Adrenal gland (tissue), 5 donors: Measurements from ENCODE around the gene CIBAR2.

Source experiments
- POLR2A ChIP-seq, 2 donors: fragments of 450-650 bp; IDR thresholded peaks; one replicate each; pipeline ENCODE4 v1.6.1; 2017; ENCODE audit warnings: antibody characterized with exemption in 2 of 2, mild to moderate bottlenecking in 2 of 2, moderate library complexity in 1 of 2
- TF ChIP-seq, protein P1 (sequence below), 6 experiments: fragments of 450-650 bp in 4 of 6; fragments of 200-600 bp in 2 of 6; sonication (generic) in 1 of 6; IDR thresholded peaks; 1 replicate in 5 of 6; 2 replicates in 1 of 6; pipeline versions ENCODE4 v1.5.1 to v1.8.0; 2016 to 2021; ENCODE audit warnings: antibody characterized with exemption in 6 of 6, mild to moderate bottlenecking in 2 of 6, moderate library complexity in 1 of 6
- donor health status: DM: no; HTN: no; CAD: no.

DNA sequence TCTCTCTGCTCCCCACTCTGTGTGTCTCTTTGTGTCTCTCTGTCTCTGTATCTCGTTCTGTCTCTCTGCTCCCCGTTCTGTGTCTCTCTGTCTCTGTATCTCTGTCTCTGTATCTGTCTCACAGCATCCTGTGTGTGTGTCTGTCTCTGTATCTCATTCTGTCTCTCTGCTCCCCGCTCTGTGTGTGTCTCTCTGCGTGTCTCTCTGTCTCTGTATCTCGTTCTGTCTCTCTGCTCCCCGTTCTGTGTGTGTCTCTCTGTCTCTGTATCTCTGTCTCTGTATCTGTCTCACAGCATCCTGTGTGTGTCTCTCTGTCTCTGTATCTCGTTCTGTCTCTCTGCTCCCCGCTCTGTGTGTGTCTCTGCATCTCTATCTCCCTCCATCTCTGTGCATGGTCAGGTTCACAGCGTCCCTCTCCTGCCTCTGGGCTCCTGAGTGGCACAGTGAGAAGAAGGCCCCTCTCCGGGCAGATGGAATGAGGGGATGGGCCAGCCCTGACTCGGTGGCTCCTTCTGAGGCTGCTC, 38.9 kb upstream of the CIBAR2 start:
- TF ChIP-seq POLR2A (IDR thresholded peaks at IDR 0.05): no peak
- TF ChIP-seq, protein P1, sequence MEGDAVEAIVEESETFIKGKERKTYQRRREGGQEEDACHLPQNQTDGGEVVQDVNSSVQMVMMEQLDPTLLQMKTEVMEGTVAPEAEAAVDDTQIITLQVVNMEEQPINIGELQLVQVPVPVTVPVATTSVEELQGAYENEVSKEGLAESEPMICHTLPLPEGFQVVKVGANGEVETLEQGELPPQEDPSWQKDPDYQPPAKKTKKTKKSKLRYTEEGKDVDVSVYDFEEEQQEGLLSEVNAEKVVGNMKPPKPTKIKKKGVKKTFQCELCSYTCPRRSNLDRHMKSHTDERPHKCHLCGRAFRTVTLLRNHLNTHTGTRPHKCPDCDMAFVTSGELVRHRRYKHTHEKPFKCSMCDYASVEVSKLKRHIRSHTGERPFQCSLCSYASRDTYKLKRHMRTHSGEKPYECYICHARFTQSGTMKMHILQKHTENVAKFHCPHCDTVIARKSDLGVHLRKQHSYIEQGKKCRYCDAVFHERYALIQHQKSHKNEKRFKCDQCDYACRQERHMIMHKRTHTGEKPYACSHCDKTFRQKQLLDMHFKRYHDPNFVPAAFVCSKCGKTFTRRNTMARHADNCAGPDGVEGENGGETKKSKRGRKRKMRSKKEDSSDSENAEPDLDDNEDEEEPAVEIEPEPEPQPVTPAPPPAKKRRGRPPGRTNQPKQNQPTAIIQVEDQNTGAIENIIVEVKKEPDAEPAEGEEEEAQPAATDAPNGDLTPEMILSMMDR (IDR thresholded peaks at IDR 0.05): no peak
